NCI-H2081 treated with DMSO at 0.1 percent for 48 hours (cell line): ENCODE data around the gene IL1R2.

Source experiments
- DNase-seq: peaks from one replicate; lab custom pipeline; 2025; lab: John Stamatoyannopoulos, UW

Gene IL1R2

DNA sequence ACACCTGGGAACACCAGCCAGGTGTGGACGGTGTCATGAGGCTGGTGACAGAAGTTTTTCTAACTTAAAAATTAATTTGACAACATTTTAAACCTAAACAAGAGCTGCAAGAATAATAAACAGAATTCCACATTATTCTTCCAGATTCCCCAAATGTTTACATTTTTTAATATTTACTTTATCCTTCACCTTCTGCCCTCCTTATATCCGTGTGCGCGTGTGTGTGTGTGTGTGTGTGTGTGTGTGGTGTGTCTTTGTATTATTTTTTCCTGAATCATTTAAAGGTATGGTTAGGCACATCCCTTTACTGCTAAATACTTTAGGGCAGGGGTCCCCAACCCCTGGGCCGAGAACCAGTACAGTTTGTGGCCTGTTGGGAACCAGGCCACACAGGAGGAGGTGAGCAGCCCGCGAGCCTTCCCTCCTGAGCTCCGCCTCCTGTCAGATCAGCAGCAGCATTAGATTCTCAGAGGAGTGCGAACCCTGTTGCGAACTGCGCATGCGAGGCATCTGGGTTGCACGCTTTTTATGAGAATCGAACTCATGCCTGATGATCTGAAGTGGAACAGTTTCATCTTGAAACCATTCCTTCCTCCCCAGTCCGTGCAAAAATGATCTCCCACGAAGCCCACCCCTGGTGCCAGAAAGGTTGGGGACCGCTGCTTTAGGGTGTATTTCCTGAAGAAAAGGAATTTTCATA lies 16.4 kb upstream of the IL1R2 start:
- DNase-seq, result no peak

DNA sequence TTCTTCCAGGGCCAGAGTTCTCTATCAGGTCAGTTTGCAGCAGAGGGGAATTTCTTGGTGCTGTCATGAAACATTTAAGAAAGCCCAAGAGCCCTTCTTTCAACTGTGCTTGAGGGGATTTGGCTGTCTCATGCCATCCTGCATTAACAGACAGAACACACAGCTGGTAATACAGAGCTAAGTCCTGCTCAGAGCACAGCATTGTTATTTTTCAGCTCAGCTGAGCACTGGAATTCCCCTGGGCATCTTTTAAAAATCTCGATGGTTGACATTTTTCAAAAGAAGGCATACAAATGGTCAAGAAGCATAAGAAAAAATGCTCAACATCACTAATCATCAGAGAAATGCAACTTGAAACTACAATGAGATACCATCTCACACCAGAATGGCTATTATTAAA lies 14.9 kb upstream of the IL1R2 start:
- no peak for DNase-seq

DNA sequence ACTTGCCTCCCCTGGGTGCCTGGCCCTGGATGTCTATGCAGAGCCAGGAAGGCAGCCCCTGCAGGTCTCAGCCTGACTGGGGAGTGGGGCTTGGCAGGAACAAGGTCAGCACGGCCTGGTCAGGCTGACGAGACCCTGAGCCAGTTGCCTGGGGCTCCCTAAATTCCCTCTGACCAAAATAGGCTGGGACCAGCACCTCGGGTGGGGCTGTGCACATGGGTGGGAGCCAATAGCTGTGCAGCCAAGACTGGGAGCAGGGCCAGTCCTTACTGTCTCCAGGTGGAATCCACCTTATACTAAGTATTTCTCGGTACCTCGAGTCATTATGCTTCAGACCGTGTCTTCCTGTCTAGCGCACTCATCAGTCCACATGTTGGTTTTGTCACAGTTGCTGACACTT lies 11.4 kb upstream of the IL1R2 start:
- no peak for DNase-seq

DNA sequence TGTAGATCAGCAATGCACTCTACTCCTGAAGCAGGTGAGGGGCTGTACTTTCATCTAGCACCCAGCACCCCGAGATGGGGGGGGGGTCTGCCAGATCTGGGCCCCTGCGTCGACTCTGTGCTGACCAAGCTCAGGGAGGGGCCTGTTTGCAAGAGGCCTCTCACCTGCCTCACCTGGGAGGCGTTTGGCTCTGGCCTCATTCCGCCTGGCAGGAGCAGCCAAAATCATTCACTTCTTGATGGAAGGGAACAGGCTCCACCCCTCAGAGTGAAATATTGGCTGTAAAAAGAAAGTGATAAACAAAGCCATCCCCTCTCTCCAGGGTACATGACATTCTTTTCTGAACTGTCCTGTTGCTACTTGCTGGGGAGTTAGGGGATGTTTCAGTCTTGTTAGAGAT lies 10.7 kb upstream of the IL1R2 start:
- no peak for DNase-seq

DNA sequence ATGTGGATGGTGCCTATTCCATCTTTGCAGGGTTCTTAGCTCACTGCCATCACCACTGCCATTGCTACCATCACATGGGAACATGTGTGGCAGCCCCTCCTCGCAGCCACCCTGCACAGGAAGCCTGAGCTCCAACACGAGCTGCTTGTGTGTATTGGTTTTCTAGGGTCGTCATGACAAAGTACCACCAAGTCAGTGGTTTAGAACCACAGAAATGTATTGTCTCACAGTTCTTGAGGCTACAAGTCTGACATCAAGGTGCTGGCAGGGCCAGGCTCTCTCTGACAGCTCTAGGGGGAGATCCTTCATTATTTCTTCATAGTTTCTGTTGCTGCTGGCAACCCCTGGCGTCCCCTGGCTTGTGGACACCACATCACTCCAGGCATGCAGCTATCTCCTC lies 10.3 kb upstream of the IL1R2 start:
- DNase-seq, result no peak

DNA sequence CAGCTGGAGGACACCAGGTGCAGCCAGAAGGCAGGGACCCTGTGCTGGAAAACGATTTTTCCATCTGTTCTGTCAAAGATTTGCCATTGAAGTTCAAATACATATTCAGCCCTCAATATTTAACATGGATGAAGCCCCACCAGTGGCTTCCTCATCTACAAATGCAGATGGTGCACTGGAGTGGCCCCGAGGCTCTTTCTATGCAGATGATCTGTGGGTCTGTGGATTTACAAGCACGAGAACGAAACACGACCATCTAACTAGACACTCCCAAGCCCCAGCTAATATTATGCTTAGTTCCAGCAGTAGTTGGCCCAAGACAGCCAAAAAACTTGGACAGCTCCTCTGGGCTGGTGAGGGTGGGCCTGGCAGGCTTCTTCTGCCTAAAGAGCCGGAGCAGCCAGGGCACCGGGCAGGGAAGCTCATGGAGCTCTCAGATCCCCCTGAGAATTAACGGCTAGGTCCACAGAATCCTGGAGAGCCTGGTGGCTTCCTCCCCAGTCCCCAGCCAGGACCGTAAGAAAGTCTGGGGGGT lies 9.2 kb upstream of the IL1R2 start:
- no peak for DNase-seq

DNA sequence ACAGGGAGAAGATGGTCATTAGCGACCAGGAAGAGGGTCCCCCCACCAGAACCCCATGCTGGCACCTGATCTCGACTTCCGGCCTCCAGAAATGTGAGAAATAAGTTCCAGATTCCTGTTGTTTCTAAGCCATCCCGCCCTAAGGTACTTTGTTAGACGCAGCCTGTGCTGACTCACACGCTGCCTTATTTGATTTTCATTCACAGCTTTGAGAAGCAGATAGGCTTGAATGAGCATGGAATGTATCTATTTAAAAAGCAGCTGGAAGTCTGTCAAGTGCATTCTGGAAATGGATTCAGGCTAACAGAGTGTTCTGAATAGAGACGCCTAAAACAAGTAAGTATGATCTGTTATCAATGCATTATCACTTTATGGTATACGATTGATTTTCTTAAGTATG lies 8.3 kb upstream of the IL1R2 start:
- DNase-seq, result no peak

DNA sequence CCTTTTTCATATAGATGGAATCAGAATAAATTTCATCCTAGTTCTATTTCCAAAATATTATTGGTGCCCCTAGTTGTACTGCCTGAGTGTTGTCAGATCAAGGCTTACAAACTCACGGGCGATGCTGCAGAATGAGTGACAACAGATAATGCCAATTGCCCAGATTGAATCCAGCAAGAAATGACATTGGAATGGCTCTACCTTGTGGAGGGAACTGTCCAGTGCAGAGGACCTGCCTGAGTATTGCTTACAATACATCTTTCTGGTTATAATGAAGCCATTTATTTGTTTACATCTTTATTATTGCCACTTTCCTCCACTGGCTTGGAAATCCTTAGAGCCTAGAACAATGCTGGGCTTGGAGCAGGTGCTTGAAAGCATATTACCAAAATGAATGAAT lies 7.8 kb upstream of the IL1R2 start:
- no peak for DNase-seq

DNA sequence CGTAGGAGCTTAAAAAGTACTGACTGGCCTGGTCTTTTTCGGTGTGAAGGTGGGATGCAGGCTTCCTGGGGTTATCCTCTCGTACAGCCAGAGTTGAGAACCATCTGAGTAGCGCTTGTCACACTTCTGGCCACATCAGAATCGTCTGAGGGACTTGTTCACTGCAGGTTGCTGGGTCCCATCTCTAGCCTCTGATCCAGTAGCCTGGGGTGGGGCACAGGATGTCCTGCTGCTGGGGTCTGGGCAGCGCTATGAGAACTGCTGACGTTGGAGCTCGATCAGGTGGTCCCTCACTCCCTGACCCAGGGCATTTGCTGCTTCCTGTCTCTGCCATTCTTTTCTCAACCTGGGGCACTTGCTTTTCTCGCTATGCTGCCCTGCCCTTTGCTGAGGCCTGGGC lies 7.1 kb upstream of the IL1R2 start:
- DNase-seq, result no peak

DNA sequence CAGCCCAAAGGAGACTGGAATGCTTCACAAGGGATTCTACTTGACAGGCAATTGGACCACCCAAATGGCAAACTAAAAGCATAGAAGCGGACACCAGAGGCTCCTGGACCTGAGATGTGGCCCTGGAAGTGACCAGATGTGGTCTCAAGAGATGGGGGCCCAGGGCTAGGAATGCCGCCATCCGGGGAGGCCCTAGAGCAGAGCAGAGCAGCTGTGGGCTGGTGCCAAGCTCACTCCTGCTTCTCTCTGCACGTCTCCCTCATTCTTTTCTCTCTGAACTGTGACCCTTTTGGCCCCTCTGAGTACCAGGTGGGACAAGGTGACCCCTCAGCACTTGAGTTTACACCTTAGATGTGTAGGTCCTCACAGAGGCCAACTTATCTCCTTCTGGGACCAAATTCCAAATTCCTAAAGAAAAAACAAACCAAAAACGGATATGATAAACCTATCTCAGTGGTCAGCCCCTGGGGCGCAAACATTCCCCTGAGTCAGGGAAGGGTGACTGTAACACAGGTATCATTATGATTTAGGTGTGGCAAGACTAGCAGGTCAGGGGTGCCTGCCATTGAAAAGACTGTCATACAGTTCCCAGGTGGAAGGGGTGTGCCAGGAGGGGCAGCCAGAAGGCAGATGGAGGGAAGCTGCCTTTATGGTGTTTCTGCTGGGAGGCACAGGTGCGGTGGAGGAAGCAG lies 6.5 kb upstream of the IL1R2 start:
- DNase-seq, result no peak

DNA sequence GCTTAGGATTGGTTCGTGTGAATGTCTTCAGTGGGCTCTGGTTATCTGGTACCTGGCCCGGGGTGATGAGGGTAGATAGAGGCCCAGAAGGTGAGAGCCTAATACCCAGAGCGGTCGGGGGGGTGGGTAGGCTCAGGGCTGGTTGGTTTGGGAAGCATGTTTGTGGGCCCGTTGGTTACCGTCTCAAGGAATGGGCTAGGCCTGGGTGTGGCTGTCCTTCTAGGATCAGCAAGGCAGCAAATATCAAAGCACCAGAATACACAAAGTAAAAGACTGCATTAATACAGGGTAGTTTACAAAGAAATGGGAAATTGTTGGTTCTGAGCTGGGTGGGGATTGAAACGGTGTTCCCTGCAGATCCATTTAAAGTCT lies 6.0 kb upstream of the IL1R2 start:
- DNase-seq, result no peak

DNA sequence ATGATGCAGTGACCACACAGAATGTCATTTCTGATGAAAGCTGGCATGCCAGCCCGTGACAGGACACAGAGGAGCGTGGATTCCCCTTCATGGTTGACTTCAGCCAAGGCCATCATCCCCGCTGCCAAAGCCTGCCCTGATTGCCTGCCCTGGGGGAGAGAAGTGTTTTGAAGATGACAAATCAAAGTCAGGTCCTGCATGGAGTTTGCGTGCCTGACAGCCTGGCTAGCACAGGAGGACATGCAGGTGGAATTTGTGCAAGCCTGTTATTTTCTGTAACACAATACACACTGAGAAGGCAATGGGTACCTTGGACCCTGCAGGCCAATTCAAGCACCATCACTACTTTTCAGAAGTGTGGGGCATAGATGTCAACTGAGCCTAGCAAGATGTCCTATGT lies 5.4 kb upstream of the IL1R2 start:
- no peak for DNase-seq

DNA sequence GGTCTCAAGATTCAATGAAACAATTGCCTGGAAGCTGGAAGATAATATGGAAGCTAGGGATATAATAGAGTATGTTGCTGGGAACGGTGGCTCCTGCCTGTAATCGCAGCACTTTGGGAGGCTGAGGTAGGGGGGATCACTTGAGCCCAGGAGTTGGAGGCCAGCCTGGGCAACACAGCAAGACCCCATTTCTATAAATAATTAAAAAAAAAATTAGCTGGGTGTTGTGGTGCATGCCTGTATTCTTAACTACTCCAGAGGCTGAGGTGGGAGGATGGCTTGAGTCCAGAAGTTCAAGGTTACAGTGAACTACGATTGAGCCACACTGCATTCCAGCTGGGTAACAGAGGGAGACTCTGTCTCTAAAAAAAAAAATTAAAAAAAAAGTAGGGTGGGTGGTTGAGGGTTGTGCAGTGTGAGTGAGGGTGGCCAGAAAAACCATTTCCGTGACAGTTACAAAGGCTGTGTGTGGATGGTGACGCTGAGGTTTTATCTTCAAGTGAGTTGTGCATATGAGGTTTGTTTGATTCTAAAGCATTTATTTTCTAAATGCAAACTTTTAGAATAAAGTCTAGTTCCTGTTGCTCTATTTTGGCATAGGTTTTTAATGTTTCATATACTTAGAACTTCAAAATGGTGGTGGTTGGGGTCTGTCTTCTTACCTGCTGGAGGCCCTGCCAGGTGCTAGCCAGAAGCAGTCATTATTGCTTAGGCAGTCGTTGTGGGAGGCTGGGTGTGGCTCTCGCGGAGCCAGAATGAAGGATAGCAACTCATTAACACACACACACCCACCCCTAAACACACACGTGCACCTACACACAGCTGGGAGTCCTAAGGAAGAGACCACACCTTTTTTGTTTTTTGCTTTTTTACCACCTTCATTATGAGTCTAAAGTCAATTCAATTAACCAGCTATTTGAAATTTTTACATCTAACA lies 4.7 kb upstream of the IL1R2 start:
- no peak for DNase-seq

DNA sequence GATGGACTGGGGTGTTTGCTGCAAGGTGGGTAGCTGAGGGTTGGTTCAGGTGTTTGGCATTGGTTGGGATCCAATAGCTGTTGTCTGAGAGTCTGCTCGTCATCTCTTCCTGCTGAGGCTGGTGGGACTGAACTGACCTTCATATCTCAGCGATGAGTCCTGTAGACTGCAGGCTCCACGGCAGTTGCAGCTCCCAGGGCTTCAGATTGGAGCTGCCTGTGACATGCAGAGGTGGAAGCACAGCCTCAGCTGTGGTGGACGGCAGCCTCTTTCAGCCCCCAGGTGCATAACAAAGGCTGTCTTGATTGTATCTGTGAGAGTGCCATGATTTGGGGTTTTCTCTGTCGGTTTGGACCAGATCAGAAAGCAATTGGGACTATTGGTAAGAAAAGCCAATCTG lies 3.9 kb upstream of the IL1R2 start:
- no peak for DNase-seq

DNA sequence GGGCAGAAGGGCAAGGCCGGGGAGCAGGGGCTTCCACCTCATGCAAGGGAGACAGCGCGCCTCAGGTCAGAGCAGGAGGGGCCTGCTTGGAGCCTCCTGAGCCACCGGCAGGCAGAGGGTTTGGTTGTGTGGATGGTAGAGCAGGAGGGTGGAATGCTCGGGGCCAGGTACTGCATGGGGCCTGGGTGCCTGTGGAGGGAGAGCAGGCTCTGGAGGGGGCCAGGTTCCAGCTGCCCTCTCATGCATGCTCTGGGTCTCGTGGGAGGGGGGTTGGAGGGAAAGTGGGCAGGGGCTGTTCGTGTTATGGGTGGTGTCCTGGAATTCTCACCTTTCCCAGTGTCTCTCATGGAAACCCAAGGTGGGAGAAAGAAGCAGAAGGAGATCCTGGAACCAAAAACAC lies 3.2 kb upstream of the IL1R2 start:
- no peak for DNase-seq

DNA sequence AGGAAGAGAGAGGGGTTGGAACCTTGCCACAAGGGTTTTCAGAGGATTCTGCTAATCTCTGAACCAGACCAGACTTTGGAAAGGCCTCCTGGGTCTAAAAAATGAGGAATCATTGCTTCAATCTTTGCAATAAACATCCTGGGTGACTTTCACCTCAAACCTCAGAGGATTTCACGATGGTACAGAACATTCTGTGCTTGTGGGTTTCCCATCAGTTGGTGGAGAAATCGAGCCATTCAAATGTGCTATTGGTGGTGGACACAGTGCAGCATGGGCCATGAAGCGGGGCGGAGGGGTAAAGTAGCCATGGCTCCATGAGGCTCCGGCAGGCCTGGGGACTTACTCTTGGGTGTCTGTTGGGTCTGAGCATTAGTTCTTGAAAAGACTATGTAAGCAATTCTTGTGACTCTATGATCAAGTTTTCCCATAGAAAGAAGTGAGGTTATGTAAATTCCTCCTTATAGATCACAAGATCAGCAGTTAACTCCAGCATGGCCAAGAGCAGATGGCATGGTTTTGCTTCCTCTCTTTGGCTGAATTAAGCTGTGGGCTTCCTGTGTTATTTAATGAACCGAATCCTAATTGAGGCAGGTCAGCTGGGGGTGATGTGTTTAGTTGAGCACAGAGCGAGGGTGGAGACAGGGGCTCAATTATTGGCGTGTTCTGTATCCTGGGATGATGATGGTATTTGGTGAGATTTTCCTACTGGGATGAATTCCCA lies 1.9 kb upstream of the IL1R2 start:
- no peak for DNase-seq

DNA sequence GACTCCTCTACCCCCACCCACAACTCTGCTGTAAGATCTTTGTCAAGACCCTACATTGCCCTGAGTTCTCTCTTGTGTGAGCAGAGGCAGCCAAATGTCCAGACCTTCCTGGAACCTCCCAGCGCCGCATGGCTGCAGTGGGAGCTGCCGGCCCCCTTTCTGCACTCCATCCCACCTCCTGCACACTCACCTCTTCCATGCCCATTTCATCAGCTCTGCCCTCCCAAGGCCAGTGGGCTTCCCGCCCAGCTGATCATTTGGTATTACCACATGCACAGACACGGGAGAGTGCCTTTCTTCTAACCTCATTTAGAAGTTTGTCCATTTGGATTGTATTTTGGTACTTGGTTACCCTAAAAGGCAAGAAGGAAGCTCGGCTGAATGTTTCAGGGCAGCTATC lies 2.0 kb downstream of the IL1R2 start:
- no peak for DNase-seq

DNA sequence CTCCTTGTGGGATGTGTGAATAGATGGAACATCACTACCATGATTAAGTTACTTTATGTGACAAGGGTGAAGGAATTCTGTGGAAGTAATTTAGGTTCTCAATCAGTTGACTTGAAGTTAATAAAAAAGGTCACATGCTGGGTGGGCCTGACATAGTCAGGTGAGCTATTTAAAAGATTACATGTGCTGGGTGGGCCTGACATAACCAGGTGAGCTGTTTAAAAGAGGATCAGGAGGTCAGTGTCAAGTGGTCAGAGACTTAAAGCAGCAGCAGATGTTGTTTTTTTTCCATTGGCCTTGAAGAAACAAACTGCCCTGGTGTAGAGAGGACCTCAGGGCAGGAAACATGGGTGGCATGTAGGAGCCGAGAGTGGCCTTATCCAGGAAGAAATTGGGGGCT lies 3.3 kb downstream of the IL1R2 start:
- DNase-seq, result no peak

DNA sequence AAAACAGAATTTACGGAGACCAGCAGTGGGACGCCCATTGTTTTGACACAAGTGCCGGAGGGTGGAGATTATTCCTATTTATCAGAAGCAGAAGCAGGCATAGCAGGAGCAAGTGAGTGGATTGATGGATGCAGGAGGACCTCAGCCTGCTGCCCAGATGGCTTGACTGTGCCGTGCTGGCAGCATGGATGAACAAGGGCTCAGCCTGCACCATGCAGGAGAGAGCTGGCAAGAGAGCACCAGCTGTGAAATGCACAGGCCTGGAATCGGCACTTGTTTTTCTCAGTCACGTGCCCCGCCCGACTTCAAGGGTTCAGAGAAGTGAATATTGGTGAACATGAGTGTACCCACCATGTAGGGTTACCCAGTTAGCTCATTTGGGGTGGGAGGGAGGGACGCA lies 4.0 kb downstream of the IL1R2 start:
- no peak for DNase-seq

DNA sequence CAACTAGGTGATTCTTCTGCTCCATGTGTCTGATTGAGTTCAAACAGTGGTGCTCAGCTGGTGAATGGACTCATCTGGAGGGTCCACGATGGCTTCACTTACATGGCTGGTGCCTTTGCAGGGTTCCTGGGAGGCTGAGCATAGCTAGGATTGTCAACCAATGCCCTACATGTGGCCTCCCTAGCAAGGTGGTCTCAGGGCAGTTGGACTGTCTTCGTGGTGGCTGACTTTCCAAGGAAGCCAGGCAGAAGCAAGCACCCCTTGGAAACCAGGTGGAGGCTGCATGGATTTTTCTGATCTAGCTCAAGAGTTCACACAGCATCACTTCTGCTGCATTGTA lies 6.8 kb downstream of the IL1R2 start:
- DNase-seq, result no peak

DNA sequence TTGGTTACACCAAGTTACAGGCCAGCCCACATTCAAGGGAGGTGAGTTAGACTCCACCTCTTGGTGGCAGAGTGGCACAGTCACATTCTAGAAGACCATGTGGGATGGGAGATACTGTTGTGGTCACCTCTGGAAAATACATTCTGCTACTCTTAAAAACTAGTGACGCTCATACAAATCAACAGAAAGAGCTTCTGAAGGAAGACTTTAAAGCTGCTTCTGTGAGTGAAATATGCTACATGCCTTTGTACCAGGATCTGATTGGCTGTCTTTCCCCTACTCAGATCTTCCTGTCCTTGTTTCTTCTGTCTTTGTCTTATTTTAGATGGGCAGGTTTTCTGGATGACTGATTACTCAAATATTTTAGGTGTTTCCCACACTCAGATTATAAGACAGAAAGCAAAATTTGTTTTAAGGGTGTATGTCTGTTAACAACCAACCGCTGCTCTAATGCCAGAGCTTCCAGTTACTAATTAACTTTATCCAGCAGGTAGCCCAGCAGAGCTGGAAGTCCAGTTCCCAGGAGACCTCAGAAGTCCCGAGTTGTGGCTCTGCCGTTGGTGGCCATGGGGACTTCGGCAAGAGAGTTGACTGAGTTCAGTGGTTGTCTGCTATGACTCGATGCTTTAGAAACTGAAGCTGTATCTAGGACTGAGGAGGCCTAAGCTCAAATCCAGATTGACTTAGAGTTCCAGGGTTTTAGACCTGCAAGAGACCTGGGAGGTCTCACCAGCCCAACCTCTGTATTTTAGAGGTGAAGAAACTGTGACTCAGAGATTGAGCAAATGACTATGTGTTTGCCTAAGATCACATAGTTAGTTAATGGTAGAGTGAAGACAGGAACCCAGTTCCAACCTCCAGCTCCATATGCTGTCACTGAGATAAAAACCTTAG lies 7.4 kb downstream of the IL1R2 start:
- DNase-seq, result no peak
